Lower lobe of right lung (tissue), 2 donors: ENCODE data around the gene BBOX1. TPM values are rescaled to one million over a fixed set of nuclear protein-coding genes. Genes with fewer than 3 reads are reported as not detected.

Experiments used
- ATAC-seq, 2 donors: fragments of 200-7000 bp; cut with Tn5 transposase; one replicate each; pipeline ENCODE4 v1.9.1; 2020 to 2022; ENCODE audit warnings: mild to moderate bottlenecking in 2 of 2, moderate library complexity in 2 of 2
- DNase-seq: peaks from one replicate; pipeline ENCODE4 v3.0.0-alpha.2; 2020
- H3K27ac ChIP-seq: fragments of 200-600 bp; one replicate; pipeline ENCODE4 v1.8.0; 2022
- H3K27me3 ChIP-seq: fragments of 200-600 bp; one replicate; pipeline ENCODE4 v1.8.0; 2022; ENCODE audit warnings: low read depth
- H3K36me3 ChIP-seq: fragments of 200-600 bp; one replicate; pipeline ENCODE4 v1.8.0; 2022; ENCODE audit warnings: mild to moderate bottlenecking
- H3K4me1 ChIP-seq: fragments of 200-600 bp; one replicate; pipeline ENCODE4 v1.8.0; 2022
- H3K4me3 ChIP-seq: fragments of 200-600 bp; one replicate; pipeline ENCODE4 v1.8.0; 2022; ENCODE audit warnings: mild to moderate bottlenecking
- H3K9me3 ChIP-seq: fragments of 200-600 bp; one replicate; pipeline ENCODE4 v1.8.0; 2022
- intact Hi-C: fragments of 100-400 bp; cut with DNase I; formaldehyde crosslinking; loops from one replicate; pipeline ENCODE4 v1.11.0; 2022
- total RNA-seq: library from RNA; stranded (reverse); fragmentation: NEBNext Ultra II Directional; extraction: Animal tissue kit (Norgen Biotek cat#: 25700); gene quantifications from one replicate; pipeline ENCODE4 v1.2.1, GENCODE V29; 2021
- TF ChIP-seq, protein P1 (sequence below): fragments of 200-600 bp; IDR thresholded peaks from one replicate; pipeline ENCODE4 v1.8.0; 2022; ENCODE audit warnings: antibody characterized with exemption, mild to moderate bottlenecking
- donor health status: DM: no; HTN: yes; CAD: no; lungs with severe emphysema.

The BBOX1 gene
- total RNA-seq, 1 donor from 2014 or later = 0.38 TPM

DNA sequence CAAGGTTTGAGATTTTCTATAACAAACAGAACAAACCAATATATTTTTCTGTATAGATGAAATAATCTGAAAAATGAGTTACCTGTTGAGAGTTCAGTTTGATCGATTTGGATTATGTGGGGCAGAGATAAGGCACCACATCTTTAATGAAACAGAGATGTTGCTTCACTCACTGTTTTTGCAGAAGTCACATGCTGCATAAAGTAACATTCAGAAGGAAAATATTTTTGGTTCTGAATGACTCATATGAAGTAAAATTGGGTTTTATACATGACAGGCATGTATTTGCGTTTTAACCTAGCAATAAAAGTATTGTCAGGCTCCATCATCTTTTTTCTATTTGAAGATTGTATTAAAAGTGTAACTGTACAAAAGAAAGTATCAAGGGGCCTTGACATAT lies 77.8 kb downstream of the BBOX1 start:
- Histone ChIP-seq H3K27ac (no peak overlapping the region), H3K4me1 (no peaks in the 10 kb centered on the region), H3K9me3 (no peaks in the 10 kb centered on the region), H3K4me3 (no peak overlapping the region), H3K36me3 (no peaks in the 10 kb centered on the region), H3K27me3 (no peaks in the 10 kb centered on the region)
- TF ChIP-seq, protein P1, sequence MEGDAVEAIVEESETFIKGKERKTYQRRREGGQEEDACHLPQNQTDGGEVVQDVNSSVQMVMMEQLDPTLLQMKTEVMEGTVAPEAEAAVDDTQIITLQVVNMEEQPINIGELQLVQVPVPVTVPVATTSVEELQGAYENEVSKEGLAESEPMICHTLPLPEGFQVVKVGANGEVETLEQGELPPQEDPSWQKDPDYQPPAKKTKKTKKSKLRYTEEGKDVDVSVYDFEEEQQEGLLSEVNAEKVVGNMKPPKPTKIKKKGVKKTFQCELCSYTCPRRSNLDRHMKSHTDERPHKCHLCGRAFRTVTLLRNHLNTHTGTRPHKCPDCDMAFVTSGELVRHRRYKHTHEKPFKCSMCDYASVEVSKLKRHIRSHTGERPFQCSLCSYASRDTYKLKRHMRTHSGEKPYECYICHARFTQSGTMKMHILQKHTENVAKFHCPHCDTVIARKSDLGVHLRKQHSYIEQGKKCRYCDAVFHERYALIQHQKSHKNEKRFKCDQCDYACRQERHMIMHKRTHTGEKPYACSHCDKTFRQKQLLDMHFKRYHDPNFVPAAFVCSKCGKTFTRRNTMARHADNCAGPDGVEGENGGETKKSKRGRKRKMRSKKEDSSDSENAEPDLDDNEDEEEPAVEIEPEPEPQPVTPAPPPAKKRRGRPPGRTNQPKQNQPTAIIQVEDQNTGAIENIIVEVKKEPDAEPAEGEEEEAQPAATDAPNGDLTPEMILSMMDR = no peak
- DNase-seq = no peak
- ATAC-seq = no peak
- intact Hi-C loops = no loop called here

- Histone ChIP-seq H3K36me3 (no peaks in the 10 kb centered on the region), H3K9me3 (no peaks in the 10 kb centered on the region), H3K27ac (no peak overlapping the region), H3K27me3 (no peaks in the 10 kb centered on the region), H3K4me1 (no peaks in the 10 kb centered on the region), H3K4me3 (no peak overlapping the region)
- no peak for DNase-seq
- TF ChIP-seq, protein P1 = no peak
- intact Hi-C loops = no loop called here
- no peak for ATAC-seq
These were observed 78.3 kb downstream of the BBOX1 start for GRCh38 chr11:27118949-27119348.

DNA sequence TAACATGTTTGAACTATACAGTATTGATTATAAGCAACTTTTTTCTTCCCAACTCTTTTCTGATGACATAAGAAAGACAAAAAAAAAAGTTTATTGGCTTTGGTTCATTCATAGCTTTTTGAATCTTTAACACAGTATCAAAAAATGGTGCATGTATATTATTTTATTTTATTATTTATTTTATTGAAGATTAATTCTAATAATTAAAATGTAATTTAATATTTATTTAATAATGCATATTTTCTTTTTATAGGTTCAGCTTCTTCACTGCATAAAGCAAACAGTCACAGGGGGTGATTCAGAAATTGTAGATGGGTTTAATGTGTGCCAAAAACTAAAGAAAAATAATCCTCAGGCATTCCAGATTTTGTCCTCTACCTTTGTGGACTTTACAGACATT lies 78.8 kb downstream of the BBOX1 start:
- no peak for ATAC-seq
- Histone ChIP-seq H3K27me3 (no peaks in the 10 kb centered on the region), H3K27ac (no peak overlapping the region), H3K36me3 (no peaks in the 10 kb centered on the region), H3K4me1 (no peaks in the 10 kb centered on the region), H3K4me3 (no peak overlapping the region), H3K9me3 (no peaks in the 10 kb centered on the region)
- no peak for DNase-seq
- TF ChIP-seq, protein P1 = no peak
- intact Hi-C loops = no loop called here

DNA sequence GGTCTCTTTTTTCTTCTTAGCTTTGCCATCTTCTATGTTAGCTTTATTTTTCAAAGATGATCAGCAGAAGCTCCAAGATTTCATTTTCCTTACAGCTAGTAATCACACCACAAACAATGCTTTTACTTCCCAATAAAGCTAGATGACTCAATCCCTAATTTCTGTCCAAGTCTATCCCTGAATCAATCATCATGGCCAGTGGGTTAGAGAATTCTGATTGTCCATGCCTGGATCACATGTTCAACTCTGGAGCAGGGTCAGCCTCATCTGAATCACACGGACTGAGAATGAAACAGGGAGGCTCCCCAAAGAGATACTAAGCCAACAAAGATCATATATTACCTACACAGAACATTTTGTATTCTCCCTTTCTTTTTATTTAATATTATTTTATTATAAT lies 79.6 kb downstream of the BBOX1 start:
- H3K36me3 ChIP-seq = no peaks in the 10 kb centered on the region
- no peak for ATAC-seq
- TF ChIP-seq, protein P1 = no peak
- H3K4me3 ChIP-seq = no peak overlapping the region
- intact Hi-C loops = no loop called here
- no peak overlapping the region for H3K27ac ChIP-seq
- no peaks in the 10 kb centered on the region for H3K27me3 ChIP-seq
- DNase-seq = no peak
- no peaks in the 10 kb centered on the region for H3K9me3 ChIP-seq
- H3K4me1 ChIP-seq = no peaks in the 10 kb centered on the region

- H3K27me3 ChIP-seq = no peaks in the 10 kb centered on the region
- H3K36me3 ChIP-seq = no peaks in the 10 kb centered on the region
- DNase-seq (no peak), ATAC-seq (no peak)
- no peak overlapping the region for H3K4me3 ChIP-seq
- TF ChIP-seq, protein P1 = no peak
- intact Hi-C loops = no loop called here
- no peaks in the 10 kb centered on the region for H3K9me3 ChIP-seq
- no peaks in the 10 kb centered on the region for H3K4me1 ChIP-seq
- H3K27ac ChIP-seq = no peak overlapping the region
These were observed 81.4 kb downstream of the BBOX1 start for GRCh38 chr11:27122001-27122400.
